Thyroid gland (tissue), 4 donors: ENCODE results near the gene SCAMP4. TPM values are rescaled to one million over a fixed set of nuclear protein-coding genes. Genes with fewer than 3 reads are reported as not detected.

Experiments
- DNase-seq, 2 donors: peaks; one replicate each; pipeline ENCODE4 v3.0.0-alpha.2; 2019
- H3K27ac ChIP-seq, 3 donors: fragments of 200-600 bp; sonication (generic); 1 replicate in 2 of 3; 2 replicates in 1 of 3; pipeline ENCODE4 v1.5.1; 2016 to 2019; ENCODE audit warnings: mild to moderate bottlenecking in 1 of 3, moderate library complexity in 1 of 3
- H3K27me3 ChIP-seq: fragments of 200-600 bp; sonication (generic); one replicate; pipeline ENCODE4 v1.5.1; 2019
- H3K36me3 ChIP-seq, 2 donors: fragments of 200-600 bp; sonication (generic); one replicate each; pipeline ENCODE4 v1.5.1; 2016 to 2019
- H3K4me1 ChIP-seq, 2 donors: fragments of 200-600 bp; sonication (generic); one replicate each; pipeline ENCODE4 v1.5.1; 2017 to 2019
- H3K4me3 ChIP-seq, 3 donors: fragments of 200-600 bp; sonication (generic); replicated peaks in 1 of 3; 1 replicate in 2 of 3; 2 replicates in 1 of 3; pipeline ENCODE4 v1.5.1; 2016; ENCODE audit warnings: mild to moderate bottlenecking in 1 of 3
- H3K9me3 ChIP-seq: fragments of 200-600 bp; sonication (generic); one replicate; pipeline ENCODE4 v1.5.1; 2017
- CTCF ChIP-seq, 6 experiments: fragments of 200-600 bp in 3 of 6; fragments of 450-650 bp in 3 of 6; sonication (generic) in 3 of 6; IDR thresholded peaks; one replicate each; pipeline ENCODE4 v1.5.1; 2016 to 2019; ENCODE audit warnings: antibody characterized with exemption in 6 of 6, mild to moderate bottlenecking in 2 of 6, inconsistent platforms in 1 of 6, moderate library complexity in 1 of 6
- POLR2A ChIP-seq, 2 donors: fragments of 450-650 bp; IDR thresholded peaks; one replicate each; pipeline ENCODE4 v1.6.1; 2017; ENCODE audit warnings: antibody characterized with exemption in 2 of 2, mild to moderate bottlenecking in 2 of 2, moderate library complexity in 1 of 2
- WGBS, 2 donors: methylation state at CpG; one replicate each; pipeline ENCODE4 v1.1.5; 2017; 5-methylcytosine and 5-hydroxymethylcytosine counted together
- intact Hi-C: fragments of 100-400 bp; cut with DNase I; formaldehyde crosslinking; loops from one replicate; pipeline ENCODE4 v1.15.1; 2023
- total RNA-seq, 4 donors: library from RNA; depleted of rRNA; stranded (reverse); fragments of >200 nt; gene quantifications; one replicate each; pipeline ENCODE4 v1.2.3, GENCODE V29; 2016

The SCAMP4 gene, protein sequence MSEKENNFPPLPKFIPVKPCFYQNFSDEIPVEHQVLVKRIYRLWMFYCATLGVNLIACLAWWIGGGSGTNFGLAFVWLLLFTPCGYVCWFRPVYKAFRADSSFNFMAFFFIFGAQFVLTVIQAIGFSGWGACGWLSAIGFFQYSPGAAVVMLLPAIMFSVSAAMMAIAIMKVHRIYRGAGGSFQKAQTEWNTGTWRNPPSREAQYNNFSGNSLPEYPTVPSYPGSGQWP
- total RNA-seq, result 100 to 1,000 TPM in 3 of 4 donors, 10 to 100 TPM in 1; 69.5 to 269 (median 137) TPM

GRCh38 chr19:1905110-1905862, at the start of gene SCAMP4, which contains the start of gene ADAT3:
SCAMP4 (plus strand) TSS chr19:1905399; CDS start chr19:1915020, 9,621 bp downstream.
ADAT3 (plus strand) TSS chr19:1905399; CDS start chr19:1912048, 6,649 bp downstream.
- Histone ChIP-seq H3K4me1 (peaks cover 26 to 56% of the 10 kb centered on the region in 2 donors), H3K27ac (peak within 1 kb of the TSS; percentile 95 to 99 (median 98)), H3K36me3 (no peaks in the 10 kb centered on the region), H3K9me3 (no peaks in the 10 kb centered on the region), H3K4me3 (peak within 1 kb of the TSS; percentile 16 to 45 (median 28)), H3K27me3 (no peaks in the 10 kb centered on the region)
- intact Hi-C loops, result no loop called here
- 4 to 5% methylated on average over 18 to 20 of the region's 92 CpGs for WGBS, 2 donors
- DNase-seq, result peak; percentile 99
- TF ChIP-seq CTCF (IDR thresholded peaks at IDR 0.05) (no peak), POLR2A (IDR thresholded peaks at IDR 0.05) (peak; percentile 55 to 89)

DNA sequence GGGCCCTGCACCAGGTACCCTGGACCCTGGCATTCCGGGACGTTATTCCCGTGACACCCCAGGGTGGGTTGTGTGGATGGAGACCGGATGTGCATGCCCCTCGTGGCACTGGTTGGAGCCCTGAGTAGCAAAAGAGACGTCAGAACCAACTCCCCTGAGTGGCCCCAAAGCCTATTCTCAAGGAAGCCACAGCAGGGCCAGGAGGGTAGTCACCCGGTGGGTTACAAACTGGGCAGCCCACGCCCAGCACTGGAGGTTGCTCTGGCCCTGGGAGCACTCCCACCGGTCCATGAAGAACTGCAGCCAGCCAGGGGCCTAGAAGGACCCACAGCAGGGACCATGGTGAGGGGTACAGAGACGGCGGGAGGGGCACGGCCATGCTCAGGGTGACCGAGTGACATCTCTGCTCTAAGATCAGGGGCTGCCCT, 49.4 kb upstream of the SCAMP4 start:
- Histone ChIP-seq H3K4me1 (peaks cover 23 to 52% of the 10 kb centered on the region in 2 donors), H3K4me3 (no peak overlapping the region), H3K27me3 (no peaks in the 10 kb centered on the region), H3K36me3 (no peaks in the 10 kb centered on the region), H3K9me3 (no peaks in the 10 kb centered on the region), H3K27ac (peak overlapping the region; percentile 74 to 78 (median 78))
- intact Hi-C loops, result no loop called here
- DNase-seq, result no peak
- TF ChIP-seq CTCF (IDR thresholded peaks at IDR 0.05) (no peak), POLR2A (IDR thresholded peaks at IDR 0.05) (no peak)
- 46 to 75% methylated on average over 8 to 13 of the region's 13 CpGs for WGBS, 2 donors

- DNase-seq, result no peak
- Histone ChIP-seq H3K4me3 (no peak overlapping the region), H3K4me1 (peaks cover 23 to 57% of the 10 kb centered on the region in 2 donors), H3K27ac (peak overlapping the region; percentile 74 to 78 (median 78)), H3K9me3 (no peaks in the 10 kb centered on the region), H3K27me3 (no peaks in the 10 kb centered on the region), H3K36me3 (no peaks in the 10 kb centered on the region)
- no peak for TF ChIP-seq CTCF (IDR thresholded peaks at IDR 0.05)
- TF ChIP-seq POLR2A (IDR thresholded peaks at IDR 0.05), result no peak
- 48 to 50% methylated on average over 5 to 6 of the region's 6 CpGs for WGBS, 2 donors
- intact Hi-C loops, result no loop called here
These were observed 48.9 kb upstream of the SCAMP4 start for GRCh38 chr19:1856345-1856697.

GRCh38 chr19:1856698-1857603, 48.2 kb upstream of the SCAMP4 start:
- peak; percentile 84 to 91 for DNase-seq
- H3K9me3 ChIP-seq, result no peaks in the 10 kb centered on the region
- WGBS, 2 donors, result 1% methylated on average over 14 of the region's 73 CpGs; no CpG with 5 or more reads in 1 of the 2 donors
- H3K4me1 ChIP-seq, result peaks cover 26 to 63% of the 10 kb centered on the region in 2 donors
- H3K27me3 ChIP-seq, result no peaks in the 10 kb centered on the region
- intact Hi-C loops, result no loop called here
- no peaks in the 10 kb centered on the region for H3K36me3 ChIP-seq
- no peak for TF ChIP-seq CTCF (IDR thresholded peaks at IDR 0.05)
- no peak for TF ChIP-seq POLR2A (IDR thresholded peaks at IDR 0.05)
- peak overlapping the region; percentile 78 to 80 (median 78) for H3K27ac ChIP-seq
- H3K4me3 ChIP-seq, result peak overlapping the region in 1 of 3 donors; percentile 32
